Prostate gland (tissue), 2 donors: ENCODE results near the gene DBX2.

Experiments
- CTCF ChIP-seq, 4 experiments: fragments of 200-600 bp in 2 of 4; fragments of 450-650 bp in 2 of 4; sonication (generic) in 2 of 4; IDR thresholded peaks; 1 replicate in 3 of 4; 2 replicates in 1 of 4; pipeline ENCODE4 v1.5.1; 2016 to 2019; ENCODE audit warnings: antibody characterized with exemption in 4 of 4, mild to moderate bottlenecking in 2 of 4, moderate library complexity in 2 of 4
- POLR2A ChIP-seq: fragments of 450-650 bp; IDR thresholded peaks from one replicate; pipeline ENCODE4 v1.6.1; 2016; ENCODE audit warnings: antibody characterized with exemption, mild to moderate bottlenecking
- POLR2AphosphoS5 ChIP-seq: sonication (generic); formaldehyde crosslinking; IDR thresholded peaks from one replicate; pipeline ENCODE4 v1.6.1; 2017; ENCODE audit warnings: antibody characterized with exemption

DNA sequence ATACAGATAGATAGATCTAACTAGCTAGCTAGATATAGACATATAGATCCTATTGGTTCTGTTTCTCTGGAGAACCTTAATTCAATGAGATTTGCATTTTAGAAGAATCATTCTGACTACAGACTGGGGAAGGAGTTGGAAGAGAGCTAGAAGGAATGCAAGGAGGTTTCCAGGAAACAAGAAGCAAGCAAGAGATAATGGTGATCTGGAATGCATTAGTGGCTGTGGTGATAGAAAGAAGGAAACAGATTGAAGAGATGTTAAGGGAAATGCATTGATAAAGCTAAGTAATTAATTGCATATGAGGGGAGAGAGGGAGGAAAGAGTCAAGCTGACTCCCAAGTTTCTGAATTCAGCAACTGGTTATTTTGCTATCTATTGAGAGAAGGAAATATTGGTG is 42.7 kb downstream of the DBX2 start:
- TF ChIP-seq POLR2AphosphoS5 (no peak), CTCF (IDR thresholded peaks at IDR 0.05) (no peak), POLR2A (no peak)
